Mesenchymal stem cell (in vitro differentiated cells and primary cell): ENCODE data around the gene UGP2.
A peak's percentile ranks its signal among the peaks of the same experiment; 100 is the strongest.

ENCODE experiments used
- DNase-seq: peaks from one replicate; pipeline ENCODE4 v3.0.0-alpha.2; 2013
- H2AFZ ChIP-seq: one replicate; pipeline ENCODE4 v1.6.1; 2013; ENCODE audit warnings: low read depth, mild to moderate bottlenecking, control low read depth, inconsistent platforms, low read length, moderate library complexity
- H2AK5ac ChIP-seq: 2 replicates; pipeline ENCODE4 v1.6.1; 2013; ENCODE audit warnings: low read length, moderate library complexity, mild to moderate bottlenecking, inconsistent platforms; ENCODE audit not compliant: severe bottlenecking
- H2BK120ac ChIP-seq: one replicate; pipeline ENCODE4 v1.6.1; 2013; ENCODE audit warnings: low read depth, mild to moderate bottlenecking, inconsistent platforms, low read length, moderate library complexity
- H2BK12ac ChIP-seq, 2 experiments: one replicate each; pipeline ENCODE4 v1.6.1; 2013; ENCODE audit warnings: inconsistent platforms in 2 of 2, low read length in 2 of 2, mild to moderate bottlenecking in 2 of 2, moderate library complexity in 2 of 2, control low read depth in 1 of 2
- H2BK15ac ChIP-seq: one replicate; pipeline ENCODE4 v1.6.1; 2013; ENCODE audit warnings: mild to moderate bottlenecking, low read depth, inconsistent platforms; ENCODE audit not compliant: poor library complexity, severe bottlenecking
- H2BK5ac ChIP-seq: 2 replicates; pipeline ENCODE4 v1.6.1; 2013; ENCODE audit warnings: low read depth, mild to moderate bottlenecking, low read length, control low read depth, inconsistent platforms; ENCODE audit not compliant: poor library complexity, severe bottlenecking
- H3K14ac ChIP-seq, 2 experiments: one replicate each; pipeline ENCODE4 v1.6.1; 2013; ENCODE audit warnings: inconsistent platforms in 2 of 2, low read length in 2 of 2, control low read depth in 1 of 2, mild to moderate bottlenecking in 1 of 2, moderate library complexity in 1 of 2
- H3K18ac ChIP-seq, 2 experiments: one replicate each; pipeline ENCODE4 v1.6.1; 2013; ENCODE audit warnings: inconsistent platforms in 2 of 2, low read length in 2 of 2, control low read depth in 1 of 2, low read depth in 1 of 2, mild to moderate bottlenecking in 1 of 2
- H3K23ac ChIP-seq, 2 experiments: one replicate each; pipeline ENCODE4 v1.6.1; 2013; ENCODE audit warnings: inconsistent platforms in 2 of 2, low read length in 2 of 2, mild to moderate bottlenecking in 2 of 2, moderate library complexity in 2 of 2, control low read depth in 1 of 2
- H3K27ac ChIP-seq: 2 replicates; pipeline ENCODE4 v1.5.1; 2013; ENCODE audit warnings: mild to moderate bottlenecking, moderate library complexity, low read length, control low read depth, inconsistent platforms; ENCODE audit not compliant: poor library complexity, severe bottlenecking
- H3K27me3 ChIP-seq, 2 experiments: 2 replicates each; pipeline versions ENCODE4 v1.6.1 to v1.7.0; 2013; ENCODE audit warnings: low read length in 2 of 2, mild to moderate bottlenecking in 2 of 2, moderate library complexity in 2 of 2, control low read depth in 1 of 2, inconsistent platforms in 1 of 2; ENCODE audit not compliant: control insufficient read depth in 1 of 2, insufficient read depth in 1 of 2
- H3K36me3 ChIP-seq, 2 experiments: 2 replicates each; pipeline versions ENCODE4 v1.6.1 to v1.7.0; 2013; ENCODE audit warnings: low read length in 2 of 2, control low read depth in 1 of 2, inconsistent platforms in 1 of 2, low read depth in 1 of 2, mild to moderate bottlenecking in 1 of 2; ENCODE audit not compliant: insufficient read depth in 2 of 2, control insufficient read depth in 1 of 2
- H3K4ac ChIP-seq, 2 experiments: one replicate each; pipeline ENCODE4 v1.6.1; 2013; ENCODE audit warnings: inconsistent platforms in 2 of 2, low read length in 2 of 2, mild to moderate bottlenecking in 2 of 2, moderate library complexity in 2 of 2, control low read depth in 1 of 2, low read depth in 1 of 2
- H3K4me1 ChIP-seq: 2 replicates; pipeline ENCODE4 v1.6.1; 2013; ENCODE audit warnings: low read depth, low read length, control low read depth; ENCODE audit not compliant: control insufficient read depth, insufficient read depth
- H3K4me2 ChIP-seq: 2 replicates; pipeline ENCODE4 v1.6.1; 2013; ENCODE audit warnings: low read length, mild to moderate bottlenecking, inconsistent platforms; ENCODE audit not compliant: poor library complexity, severe bottlenecking
- H3K4me3 ChIP-seq, 2 experiments: 2 replicates each; pipeline versions ENCODE4 v1.5.1 to v1.7.0; 2013; ENCODE audit warnings: low read length in 2 of 2, mild to moderate bottlenecking in 2 of 2, control low read depth in 1 of 2, low read depth in 1 of 2; ENCODE audit not compliant: insufficient read depth in 1 of 2
- H3K79me1 ChIP-seq: replicated peaks from 2 replicates; pipeline ENCODE4 v1.6.1; 2013; ENCODE audit warnings: mild to moderate bottlenecking, control low read depth, low read length, inconsistent platforms; ENCODE audit not compliant: poor library complexity, severe bottlenecking
- H3K9ac ChIP-seq: 2 replicates; pipeline ENCODE4 v1.7.0; 2013; ENCODE audit warnings: mild to moderate bottlenecking, low read length, moderate library complexity
- H3K9me3 ChIP-seq: 2 replicates; pipeline ENCODE4 v1.7.0; 2013; ENCODE audit warnings: mild to moderate bottlenecking, low read length; ENCODE audit not compliant: control insufficient read depth
- H4K8ac ChIP-seq: one replicate; pipeline ENCODE4 v1.6.1; 2013; ENCODE audit warnings: inconsistent platforms, mild to moderate bottlenecking, low read length, moderate library complexity
- H4K91ac ChIP-seq: one replicate; pipeline ENCODE4 v1.6.1; 2013; ENCODE audit warnings: mild to moderate bottlenecking, low read length, inconsistent platforms
- WGBS: methylation state at CpG from one replicate; pipeline ENCODE4 v1.1.7; 2013; ENCODE audit warnings: mixed read lengths; 5-methylcytosine and 5-hydroxymethylcytosine counted together

The UGP2 gene

DNA sequence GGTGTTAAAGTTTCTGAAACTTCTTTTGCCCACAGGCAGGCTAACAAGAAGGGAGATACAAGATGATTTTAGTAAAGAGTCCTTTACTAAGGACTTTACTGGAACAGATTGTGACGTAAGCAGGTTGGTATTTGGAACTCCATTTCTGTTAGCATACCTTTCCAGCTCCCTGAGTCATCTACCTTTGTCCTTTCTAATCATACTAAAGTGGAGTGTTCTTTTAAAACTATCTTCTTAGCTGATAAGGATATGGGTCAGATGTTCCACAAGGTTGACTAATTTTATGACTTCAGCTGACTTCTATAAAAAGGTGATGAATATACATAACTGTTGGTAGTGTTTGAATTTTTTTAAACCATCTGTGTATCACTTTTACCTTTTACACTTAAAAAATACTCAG, 21.1 kb downstream of the UGP2 start:
- H3K9ac ChIP-seq = peak overlapping the region; percentile 2
- no peak overlapping the region for H3K23ac ChIP-seq
- peaks cover 0 to 87% of the 10 kb centered on the region in 2 experiments for H3K36me3 ChIP-seq
- H3K4me1 ChIP-seq = peaks cover 1% of the 10 kb centered on the region
- H4K91ac ChIP-seq = no peak overlapping the region
- H3K18ac ChIP-seq = no peak overlapping the region
- no CpG with 5 or more reads among the region's 1 CpG for WGBS
- DNase-seq = no peak
- no peak overlapping the region for H2BK120ac ChIP-seq
- H3K4me2 ChIP-seq = no peak overlapping the region
- no peak overlapping the region for H3K27ac ChIP-seq
- no peak overlapping the region for H3K4ac ChIP-seq
- H2AK5ac ChIP-seq = no peak overlapping the region
- H3K9me3 ChIP-seq = no peaks in the 10 kb centered on the region
- H3K27me3 ChIP-seq = no peaks in the 10 kb centered on the region
- no peak overlapping the region for H2BK15ac ChIP-seq
- peaks cover 14% of the 10 kb centered on the region for H3K79me1 ChIP-seq
- no peak overlapping the region for H3K14ac ChIP-seq
- H2BK5ac ChIP-seq = no peak overlapping the region
- no peak overlapping the region for H2BK12ac ChIP-seq
- H2AFZ ChIP-seq = no peak overlapping the region
- no peak overlapping the region for H3K4me3 ChIP-seq
- no peak overlapping the region for H4K8ac ChIP-seq

DNA sequence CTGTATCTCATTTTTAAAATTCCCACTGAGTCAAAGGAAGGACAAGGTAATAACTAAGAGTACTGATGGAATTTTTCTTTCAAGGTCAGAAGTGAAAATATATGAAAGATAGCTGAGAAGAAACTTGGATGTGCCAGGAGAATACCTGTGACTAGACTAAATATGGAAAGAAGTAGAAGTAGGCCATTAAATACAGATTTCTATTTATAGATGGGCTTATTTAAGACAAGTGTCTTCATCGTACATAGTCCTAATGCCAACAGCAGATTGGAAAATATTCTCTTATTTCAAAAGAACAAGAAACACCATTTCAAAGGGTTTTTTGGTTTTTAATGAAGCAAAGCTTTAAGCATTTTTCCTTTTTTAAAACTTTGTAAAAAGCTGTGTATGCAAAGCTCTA, 22.0 kb downstream of the UGP2 start:
- peaks cover 15% of the 10 kb centered on the region for H3K79me1 ChIP-seq
- no peak overlapping the region for H3K9ac ChIP-seq
- H3K36me3 ChIP-seq = peaks cover 0 to 86% of the 10 kb centered on the region in 2 experiments
- H2BK120ac ChIP-seq = no peak overlapping the region
- H3K4me1 ChIP-seq = peaks cover 1% of the 10 kb centered on the region
- no peaks in the 10 kb centered on the region for H3K27me3 ChIP-seq
- H3K27ac ChIP-seq = no peak overlapping the region
- no peak overlapping the region for H2AFZ ChIP-seq
- H3K14ac ChIP-seq = no peak overlapping the region
- no peak overlapping the region for H2BK12ac ChIP-seq
- DNase-seq = no peak
- H3K23ac ChIP-seq = no peak overlapping the region
- no peak overlapping the region for H2AK5ac ChIP-seq
- no peak overlapping the region for H2BK15ac ChIP-seq
- no peak overlapping the region for H2BK5ac ChIP-seq
- no peaks in the 10 kb centered on the region for H3K9me3 ChIP-seq
- H3K4me2 ChIP-seq = no peak overlapping the region
- no peak overlapping the region for H3K4ac ChIP-seq
- H3K18ac ChIP-seq = no peak overlapping the region
- no peak overlapping the region for H4K8ac ChIP-seq
- no CpG with 5 or more reads among the region's 1 CpG for WGBS
- H3K4me3 ChIP-seq = no peak overlapping the region
- H4K91ac ChIP-seq = no peak overlapping the region

DNA sequence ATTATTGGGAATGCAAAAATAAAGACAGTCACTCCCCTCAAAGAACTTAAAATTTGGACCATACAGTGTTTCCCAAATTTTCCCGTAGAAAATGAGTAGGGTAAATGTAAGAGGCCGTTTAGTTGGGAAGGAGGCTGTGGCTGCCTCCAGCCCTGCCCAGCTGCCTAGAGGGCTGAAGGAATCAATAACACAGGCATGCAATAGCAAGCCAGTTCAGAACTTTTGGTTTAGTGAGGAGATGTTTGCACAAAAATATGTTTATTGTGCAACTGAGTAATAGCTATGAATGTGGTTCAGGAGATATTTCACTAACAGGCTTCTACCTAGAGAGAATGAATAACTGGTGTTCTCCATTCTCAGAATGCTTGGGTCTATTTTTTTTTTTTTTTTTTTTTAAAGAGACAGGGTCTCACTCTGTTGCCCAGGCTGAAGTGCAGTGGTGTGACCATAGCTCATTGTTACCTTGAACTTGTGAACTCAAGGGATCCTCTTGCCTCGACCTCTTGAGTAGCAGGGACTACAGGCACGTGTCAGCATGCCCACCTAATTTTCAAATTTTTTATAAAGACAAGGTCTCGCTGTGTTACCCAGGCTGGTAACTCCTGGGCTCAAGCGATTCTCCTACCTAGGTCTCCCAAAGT, 23.6 kb downstream of the UGP2 start:
- H3K4me3 ChIP-seq = no peak overlapping the region
- no peak overlapping the region for H3K9ac ChIP-seq
- H3K23ac ChIP-seq = no peak overlapping the region
- H2BK5ac ChIP-seq = no peak overlapping the region
- H4K8ac ChIP-seq = no peak overlapping the region
- H3K9me3 ChIP-seq = no peaks in the 10 kb centered on the region
- no peak overlapping the region for H3K18ac ChIP-seq
- H3K14ac ChIP-seq = no peak overlapping the region
- no peak overlapping the region for H2BK15ac ChIP-seq
- H3K4ac ChIP-seq = no peak overlapping the region
- H2AK5ac ChIP-seq = no peak overlapping the region
- no peak overlapping the region for H4K91ac ChIP-seq
- no peak for DNase-seq
- peaks cover 15% of the 10 kb centered on the region for H3K79me1 ChIP-seq
- H3K27ac ChIP-seq = no peak overlapping the region
- no peak overlapping the region for H2AFZ ChIP-seq
- peaks cover 1% of the 10 kb centered on the region for H3K4me1 ChIP-seq
- no peak overlapping the region for H2BK120ac ChIP-seq
- WGBS = 98% methylated on average over 6 of the region's 6 CpGs
- H2BK12ac ChIP-seq = no peak overlapping the region
- no peaks in the 10 kb centered on the region for H3K27me3 ChIP-seq
- H3K4me2 ChIP-seq = no peak overlapping the region
- peaks cover 0 to 75% of the 10 kb centered on the region in 2 experiments for H3K36me3 ChIP-seq

DNA sequence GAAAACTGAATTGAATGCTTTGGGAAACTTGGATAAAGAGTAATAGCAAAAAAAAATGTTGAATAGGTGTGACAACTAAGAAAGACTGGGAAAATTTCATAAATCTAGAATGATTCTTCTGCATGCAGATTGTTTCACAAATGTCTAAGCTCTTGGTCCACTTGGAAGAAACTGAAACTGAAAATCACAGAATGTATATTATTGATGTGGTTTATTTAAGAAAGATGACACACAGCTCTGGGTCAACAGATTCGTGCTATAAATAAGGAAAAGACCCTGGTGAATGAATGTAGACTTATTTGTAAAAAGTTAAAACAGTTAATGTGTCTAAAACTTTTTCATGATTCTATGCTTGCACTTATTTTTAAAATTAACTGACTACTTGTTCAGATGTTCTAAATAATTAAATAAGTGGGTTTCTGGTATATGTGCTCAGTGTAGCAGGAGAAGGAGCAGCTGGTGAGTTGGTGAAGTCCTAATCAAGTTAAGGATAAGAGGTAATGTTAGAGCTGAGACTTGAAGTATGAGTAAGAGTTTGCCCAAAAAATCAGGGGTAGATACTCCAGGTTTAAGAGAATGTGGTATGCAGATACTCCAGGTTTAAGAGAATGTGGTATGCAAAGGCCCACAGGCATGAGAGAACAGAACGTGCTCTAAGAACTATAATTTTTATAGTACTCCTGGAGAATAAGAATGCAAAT, 24.5 kb downstream of the UGP2 start:
- H4K8ac ChIP-seq = no peak overlapping the region
- 89% methylated on average over 2 of the region's 2 CpGs for WGBS
- peaks cover 0 to 69% of the 10 kb centered on the region in 2 experiments for H3K36me3 ChIP-seq
- H3K4me3 ChIP-seq = no peak overlapping the region
- no peak overlapping the region for H2BK5ac ChIP-seq
- no peak overlapping the region for H2BK120ac ChIP-seq
- peak; percentile 45 for DNase-seq
- H3K14ac ChIP-seq = no peak overlapping the region
- H3K9me3 ChIP-seq = no peaks in the 10 kb centered on the region
- H2BK12ac ChIP-seq = no peak overlapping the region
- no peak overlapping the region for H3K9ac ChIP-seq
- peak overlapping the region in 1 of 2 experiments; percentile 33 for H3K18ac ChIP-seq
- peaks cover 1% of the 10 kb centered on the region for H3K4me1 ChIP-seq
- H3K23ac ChIP-seq = no peak overlapping the region
- no peak overlapping the region for H4K91ac ChIP-seq
- H3K27me3 ChIP-seq = no peaks in the 10 kb centered on the region
- no peak overlapping the region for H2AFZ ChIP-seq
- H3K4me2 ChIP-seq = no peak overlapping the region
- peaks cover 17% of the 10 kb centered on the region for H3K79me1 ChIP-seq
- no peak overlapping the region for H2BK15ac ChIP-seq
- peak overlapping the region in 1 of 2 experiments; percentile 64 for H3K4ac ChIP-seq
- H3K27ac ChIP-seq = no peak overlapping the region
- H2AK5ac ChIP-seq = no peak overlapping the region
